ENCODE measurements around the gene GOLGA6C.

Gene GOLGA6C

GRCh38 chr15:75232252-75232813, 25.8 kb upstream of the GOLGA6C start:
- Histone ChIP-seq H3K27ac (no peak overlapping the region), H3K27me3 (ENCODE audit: insufficient read depth, low read depth, severe bottlenecking) (no peaks in the 10 kb centered on the region), H3K4me3 (ENCODE audit: low read depth, low read length) (no peak overlapping the region), H3K36me3 (no peaks in the 10 kb centered on the region), H3K9me3 (ENCODE audit: severe bottlenecking) (no peaks in the 10 kb centered on the region)
- no peak for DNase-seq
- TF ChIP-seq, protein P1, sequence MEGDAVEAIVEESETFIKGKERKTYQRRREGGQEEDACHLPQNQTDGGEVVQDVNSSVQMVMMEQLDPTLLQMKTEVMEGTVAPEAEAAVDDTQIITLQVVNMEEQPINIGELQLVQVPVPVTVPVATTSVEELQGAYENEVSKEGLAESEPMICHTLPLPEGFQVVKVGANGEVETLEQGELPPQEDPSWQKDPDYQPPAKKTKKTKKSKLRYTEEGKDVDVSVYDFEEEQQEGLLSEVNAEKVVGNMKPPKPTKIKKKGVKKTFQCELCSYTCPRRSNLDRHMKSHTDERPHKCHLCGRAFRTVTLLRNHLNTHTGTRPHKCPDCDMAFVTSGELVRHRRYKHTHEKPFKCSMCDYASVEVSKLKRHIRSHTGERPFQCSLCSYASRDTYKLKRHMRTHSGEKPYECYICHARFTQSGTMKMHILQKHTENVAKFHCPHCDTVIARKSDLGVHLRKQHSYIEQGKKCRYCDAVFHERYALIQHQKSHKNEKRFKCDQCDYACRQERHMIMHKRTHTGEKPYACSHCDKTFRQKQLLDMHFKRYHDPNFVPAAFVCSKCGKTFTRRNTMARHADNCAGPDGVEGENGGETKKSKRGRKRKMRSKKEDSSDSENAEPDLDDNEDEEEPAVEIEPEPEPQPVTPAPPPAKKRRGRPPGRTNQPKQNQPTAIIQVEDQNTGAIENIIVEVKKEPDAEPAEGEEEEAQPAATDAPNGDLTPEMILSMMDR (IDR thresholded peaks at IDR 0.05; ENCODE audit: low read depth, low read length), result no peak

- no peaks in the 10 kb centered on the region for H3K36me3 ChIP-seq
- H3K9me3 ChIP-seq (ENCODE audit: severe bottlenecking), result no peaks in the 10 kb centered on the region
- TF ChIP-seq, protein P1 (IDR thresholded peaks at IDR 0.05; ENCODE audit: low read depth, low read length), result no peak
- peak; percentile 2 for DNase-seq
- H3K27ac ChIP-seq, result no peak overlapping the region
- no peak overlapping the region for H3K4me3 ChIP-seq (ENCODE audit: low read depth, low read length)
- no peaks in the 10 kb centered on the region for H3K27me3 ChIP-seq (ENCODE audit: insufficient read depth, low read depth, severe bottlenecking)
Measured at GRCh38 chr15:75232826-75233503, 25.2 kb upstream of the GOLGA6C start.

DNA sequence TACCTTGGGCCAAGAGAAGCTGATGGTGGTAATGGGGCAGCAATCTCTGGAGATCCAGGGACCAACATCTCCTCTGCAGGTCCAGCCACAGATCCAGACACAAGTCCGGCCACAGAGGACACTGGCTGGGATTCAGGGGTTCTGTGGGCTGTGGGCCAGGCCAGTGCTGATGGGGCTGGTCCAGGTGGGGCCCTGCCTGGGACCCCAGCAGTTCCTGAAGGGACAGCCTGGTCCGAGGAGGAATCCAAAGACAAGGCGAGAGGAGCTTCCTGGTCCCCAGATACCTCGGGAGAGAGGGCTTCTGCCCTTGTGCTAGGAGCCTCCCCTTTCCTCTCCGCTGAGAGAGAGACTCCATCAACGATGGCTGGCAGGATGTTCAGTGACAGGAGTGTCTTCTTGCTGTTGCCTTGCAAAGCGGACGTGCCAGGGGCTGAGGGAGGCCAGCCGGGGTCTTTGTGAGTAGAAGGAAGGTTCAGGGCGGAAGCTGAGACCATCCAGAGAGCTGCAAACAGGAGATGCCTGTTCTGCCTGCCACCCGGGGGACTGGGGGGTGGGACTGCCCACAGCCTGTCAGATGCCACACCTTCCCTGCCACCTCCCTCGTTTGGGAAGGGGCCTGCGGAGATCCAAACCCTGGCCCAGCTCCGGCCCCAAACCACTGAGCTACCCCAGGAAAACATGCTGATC, 24.5 kb upstream of the GOLGA6C start:
- Histone ChIP-seq H3K27ac (no peak overlapping the region), H3K27me3 (ENCODE audit: insufficient read depth, low read depth, severe bottlenecking) (no peaks in the 10 kb centered on the region), H3K9me3 (ENCODE audit: severe bottlenecking) (no peaks in the 10 kb centered on the region), H3K36me3 (no peaks in the 10 kb centered on the region), H3K4me3 (ENCODE audit: low read depth, low read length) (no peak overlapping the region)
- DNase-seq, result peak; percentile 2
- TF ChIP-seq, protein P1 (IDR thresholded peaks at IDR 0.05; ENCODE audit: low read depth, low read length), result no peak

GRCh38 chr15:75234191-75234810, 23.8 kb upstream of the GOLGA6C start:
- H3K36me3 ChIP-seq, result no peaks in the 10 kb centered on the region
- no peak overlapping the region for H3K4me3 ChIP-seq (ENCODE audit: low read depth, low read length)
- H3K9me3 ChIP-seq (ENCODE audit: severe bottlenecking), result no peaks in the 10 kb centered on the region
- no peaks in the 10 kb centered on the region for H3K27me3 ChIP-seq (ENCODE audit: insufficient read depth, low read depth, severe bottlenecking)
- TF ChIP-seq, protein P1 (IDR thresholded peaks at IDR 0.05; ENCODE audit: low read depth, low read length), result no peak
- peak; percentile 2 for DNase-seq
- no peak overlapping the region for H3K27ac ChIP-seq

DNA sequence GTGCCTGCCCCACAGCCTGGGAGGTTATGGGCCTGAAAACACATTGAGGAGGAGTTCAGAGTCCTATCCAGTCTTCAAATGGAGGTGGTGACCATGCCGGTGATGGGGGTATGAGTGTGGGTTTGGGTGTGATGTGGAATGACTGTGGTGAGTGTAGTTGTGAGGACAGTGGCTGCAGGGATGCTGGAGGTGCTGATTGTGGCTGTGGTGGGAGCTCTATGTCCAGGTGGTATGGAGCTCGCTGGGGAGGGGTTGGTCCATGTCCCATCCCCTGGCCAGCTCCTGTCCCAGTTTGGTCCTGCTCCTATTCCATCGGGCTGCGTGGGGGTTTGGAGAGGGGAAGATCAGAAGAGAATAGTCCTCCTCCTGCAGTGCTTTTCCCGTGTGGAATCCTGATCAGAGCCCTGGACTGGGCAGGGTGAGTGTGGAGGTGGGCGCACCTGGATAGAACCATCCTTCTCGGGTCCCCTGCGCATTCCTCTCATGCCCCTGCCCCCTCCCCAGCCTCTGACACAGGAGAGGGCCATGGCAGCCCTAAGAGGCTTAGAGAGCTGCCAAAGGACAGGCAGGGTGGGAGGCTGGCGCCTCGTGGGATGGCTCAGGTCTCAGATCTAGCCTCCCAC, 23.0 kb upstream of the GOLGA6C start:
- Histone ChIP-seq H3K4me3 (ENCODE audit: low read depth, low read length) (no peak overlapping the region), H3K9me3 (ENCODE audit: severe bottlenecking) (no peaks in the 10 kb centered on the region), H3K36me3 (no peaks in the 10 kb centered on the region), H3K27ac (no peak overlapping the region), H3K27me3 (ENCODE audit: insufficient read depth, low read depth, severe bottlenecking) (no peaks in the 10 kb centered on the region)
- TF ChIP-seq, protein P1 (IDR thresholded peaks at IDR 0.05; ENCODE audit: low read depth, low read length), result no peak
- peak; percentile 27 for DNase-seq
